GM23338 (cell line): ENCODE measurements around the gene GAB1. TPM values are rescaled to one million over a fixed set of nuclear protein-coding genes. Genes with fewer than 3 reads are reported as not detected.

Experiments
- ATAC-seq: fragments of 200-7000 bp; cut with Tn5 transposase; 3 replicates; pipeline ENCODE4 v1.9.1; 2020
- DNase-seq: peaks from one replicate; pipeline ENCODE4 v3.0.0-alpha.2; 2015; ENCODE audit warnings: low spot score
- H2AFZ ChIP-seq: fragments of 200-600 bp; sonication (generic); 2 replicates; pipeline ENCODE4 v1.8.0; 2016; ENCODE audit warnings: antibody characterized with exemption, mild to moderate bottlenecking, moderate library complexity
- H3F3A ChIP-seq: fragments of 200-600 bp; sonication (generic); replicated peaks from 2 replicates; pipeline ENCODE4 v1.8.0; 2017; ENCODE audit warnings: antibody characterized with exemption, mixed run types, low read depth
- H3K27ac ChIP-seq: fragments of 200-600 bp; sonication (generic); 2 replicates; pipeline ENCODE4 v1.6.1; 2016; ENCODE audit warnings: low read depth
- H3K27me3 ChIP-seq: fragments of 200-600 bp; sonication (generic); 2 replicates; pipeline ENCODE4 v1.8.0; 2016; ENCODE audit warnings: mild to moderate bottlenecking, mixed run types, moderate library complexity; ENCODE audit not compliant: insufficient read depth
- H3K36me3 ChIP-seq: fragments of 200-600 bp; sonication (generic); 2 replicates; pipeline ENCODE4 v1.8.0; 2016; ENCODE audit warnings: mild to moderate bottlenecking; ENCODE audit not compliant: insufficient read depth
- H3K4me1 ChIP-seq: fragments of 200-600 bp; sonication (generic); 2 replicates; pipeline ENCODE4 v1.8.0; 2016; ENCODE audit warnings: mild to moderate bottlenecking, moderate library complexity; ENCODE audit not compliant: insufficient read depth
- H3K4me2 ChIP-seq: fragments of 200-600 bp; sonication (generic); 2 replicates; pipeline ENCODE4 v1.7.1; 2017; ENCODE audit warnings: mixed run types
- H3K4me3 ChIP-seq: fragments of 200-600 bp; sonication (generic); 2 replicates; pipeline ENCODE4 v1.6.1; 2016; ENCODE audit warnings: mixed run types
- H3K79me2 ChIP-seq: fragments of 200-600 bp; sonication (generic); replicated peaks from 2 replicates; pipeline ENCODE4 v1.8.0; 2017; ENCODE audit warnings: mild to moderate bottlenecking; ENCODE audit not compliant: insufficient read depth
- H3K9me2 ChIP-seq: fragments of 200-600 bp; sonication (generic); 2 replicates; pipeline ENCODE4 v1.8.0; 2017; ENCODE audit not compliant: insufficient read depth
- H4K20me1 ChIP-seq: fragments of 200-600 bp; sonication (generic); replicated peaks from 2 replicates; pipeline ENCODE4 v1.8.0; 2017; ENCODE audit warnings: mild to moderate bottlenecking; ENCODE audit not compliant: insufficient read depth
- H3K27ac Mint-ChIP-seq: 2 replicates; pipeline ENCODE4 v1.8.0; 2020; ENCODE audit warnings: inconsistent platforms, mild to moderate bottlenecking, moderate library complexity, mixed read lengths
- H3K27me3 Mint-ChIP-seq: 3 replicates; pipeline ENCODE4 v1.8.0; 2022; ENCODE audit warnings: low read depth, mild to moderate bottlenecking, moderate library complexity, mixed read lengths, inconsistent platforms; ENCODE audit not compliant: insufficient read depth, poor library complexity
- H3K36me3 Mint-ChIP-seq: 3 replicates; pipeline ENCODE4 v1.8.0; 2021; ENCODE audit warnings: low read depth, mild to moderate bottlenecking, inconsistent platforms, moderate library complexity, mixed read lengths
- H3K4me1 Mint-ChIP-seq: 3 replicates; pipeline ENCODE4 v1.8.0; 2020; ENCODE audit warnings: mild to moderate bottlenecking, inconsistent platforms, mixed read lengths
- H3K4me3 Mint-ChIP-seq: 3 replicates; pipeline ENCODE4 v1.8.0; 2021; ENCODE audit warnings: moderate library complexity, mild to moderate bottlenecking, inconsistent platforms, mixed read lengths
- H3K9me3 Mint-ChIP-seq: 3 replicates; pipeline ENCODE4 v1.8.0; 2020; ENCODE audit warnings: moderate library complexity, mild to moderate bottlenecking, inconsistent platforms, mixed read lengths
- EZH2 ChIP-seq: fragments of 200-600 bp; sonication (generic); IDR thresholded peaks from one replicate; pipeline ENCODE4 v1.8.0; 2017; ENCODE audit warnings: antibody characterized with exemption, mild to moderate bottlenecking, low read depth; ENCODE audit not compliant: unreplicated experiment
- EZH2phosphoT487 ChIP-seq: fragments of 200-600 bp; sonication (generic); IDR thresholded peaks from one replicate; pipeline ENCODE4 v1.8.1; 2018; ENCODE audit warnings: antibody characterized with exemption; ENCODE audit not compliant: unreplicated experiment
- POLR2AphosphoS5 ChIP-seq: IDR thresholded peaks from 2 replicates; pipeline ENCODE4 v1.6.1; 2016; ENCODE audit warnings: antibody characterized with exemption, low read depth
- STAT1 ChIP-seq: IDR thresholded peaks from one replicate; pipeline ENCODE4 v1.6.1; 2016; ENCODE audit warnings: antibody characterized with exemption; ENCODE audit not compliant: unreplicated experiment
- ZNF331 ChIP-seq: fragments of 250-450 bp; sonication (Bioruptor Pico); IDR thresholded peaks from 2 replicates; pipeline ENCODE4 v1.5.0; 2020; ENCODE audit warnings: low read depth, mild to moderate bottlenecking, moderate library complexity
- polyA plus RNA-seq: library from polyadenylated mRNA; unstranded; fragments of >200 nt; fragmentation: Nextera tagmentation; extraction: Ambion mirVana; gene quantifications from 2 replicates; pipeline ENCODE4 v1.2.1, GENCODE V29; 2016
- total RNA-seq: library from RNA; depleted of rRNA; stranded (reverse); fragments of >200 nt; shearing (Covaris generic); gene quantifications from 2 replicates; pipeline ENCODE4 v1.2.3, GENCODE V29; 2014
- TF ChIP-seq, protein P1 (sequence below): fragments of 250-450 bp; sonication (Bioruptor Pico); IDR thresholded peaks from 2 replicates; pipeline ENCODE4 v1.5.0; 2020; ENCODE audit warnings: mild to moderate bottlenecking, moderate library complexity
- TF ChIP-seq, protein P2 (sequence below), 2 experiments: fragments of 200-600 bp in 1 of 2; sonication (generic) in 1 of 2; conservative IDR thresholded peaks; 2 replicates each; pipeline versions ENCODE4 v1.5.1 to v1.6.1; 2016 to 2017; ENCODE audit warnings: antibody characterized with exemption in 2 of 2, low read depth in 2 of 2, mild to moderate bottlenecking in 2 of 2, moderate library complexity in 1 of 2
- TF ChIP-seq, protein P3 (sequence below): IDR thresholded peaks from one replicate; pipeline ENCODE4 v1.6.1; 2018; ENCODE audit warnings: antibody characterized with exemption; ENCODE audit not compliant: unreplicated experiment

The GAB1 gene
- total and polyA plus RNA-seq, 2 experiments from 2014 or later = 4.0 to 18.4 TPM

DNA sequence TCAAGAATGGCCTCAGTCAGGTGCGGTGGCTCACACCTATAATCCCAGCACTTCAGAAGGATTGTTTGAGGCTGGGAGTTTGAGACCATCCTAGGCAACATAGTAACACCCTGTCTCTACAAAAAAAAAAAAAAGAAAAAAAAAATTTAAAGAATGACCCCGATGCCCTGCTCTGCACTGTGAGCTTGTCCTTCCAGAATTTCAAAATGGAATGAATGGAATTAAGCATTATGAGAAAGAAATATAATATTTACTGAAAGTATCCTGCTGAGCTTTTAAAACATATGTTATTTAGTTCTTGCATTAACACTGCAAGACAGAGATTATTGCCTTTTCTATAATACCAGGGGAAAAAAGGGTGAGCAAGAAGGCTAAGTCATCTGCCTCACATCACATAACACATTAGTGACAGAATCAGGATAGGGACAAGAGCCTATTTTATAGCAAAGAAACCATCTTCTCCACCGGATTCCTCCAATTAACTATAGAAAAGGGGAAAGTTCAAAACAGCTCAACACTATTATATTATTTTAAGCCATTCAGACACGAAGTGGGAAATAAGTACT, 41.9 kb upstream of the GAB1 start (continued):
- TF ChIP-seq, protein P1, sequence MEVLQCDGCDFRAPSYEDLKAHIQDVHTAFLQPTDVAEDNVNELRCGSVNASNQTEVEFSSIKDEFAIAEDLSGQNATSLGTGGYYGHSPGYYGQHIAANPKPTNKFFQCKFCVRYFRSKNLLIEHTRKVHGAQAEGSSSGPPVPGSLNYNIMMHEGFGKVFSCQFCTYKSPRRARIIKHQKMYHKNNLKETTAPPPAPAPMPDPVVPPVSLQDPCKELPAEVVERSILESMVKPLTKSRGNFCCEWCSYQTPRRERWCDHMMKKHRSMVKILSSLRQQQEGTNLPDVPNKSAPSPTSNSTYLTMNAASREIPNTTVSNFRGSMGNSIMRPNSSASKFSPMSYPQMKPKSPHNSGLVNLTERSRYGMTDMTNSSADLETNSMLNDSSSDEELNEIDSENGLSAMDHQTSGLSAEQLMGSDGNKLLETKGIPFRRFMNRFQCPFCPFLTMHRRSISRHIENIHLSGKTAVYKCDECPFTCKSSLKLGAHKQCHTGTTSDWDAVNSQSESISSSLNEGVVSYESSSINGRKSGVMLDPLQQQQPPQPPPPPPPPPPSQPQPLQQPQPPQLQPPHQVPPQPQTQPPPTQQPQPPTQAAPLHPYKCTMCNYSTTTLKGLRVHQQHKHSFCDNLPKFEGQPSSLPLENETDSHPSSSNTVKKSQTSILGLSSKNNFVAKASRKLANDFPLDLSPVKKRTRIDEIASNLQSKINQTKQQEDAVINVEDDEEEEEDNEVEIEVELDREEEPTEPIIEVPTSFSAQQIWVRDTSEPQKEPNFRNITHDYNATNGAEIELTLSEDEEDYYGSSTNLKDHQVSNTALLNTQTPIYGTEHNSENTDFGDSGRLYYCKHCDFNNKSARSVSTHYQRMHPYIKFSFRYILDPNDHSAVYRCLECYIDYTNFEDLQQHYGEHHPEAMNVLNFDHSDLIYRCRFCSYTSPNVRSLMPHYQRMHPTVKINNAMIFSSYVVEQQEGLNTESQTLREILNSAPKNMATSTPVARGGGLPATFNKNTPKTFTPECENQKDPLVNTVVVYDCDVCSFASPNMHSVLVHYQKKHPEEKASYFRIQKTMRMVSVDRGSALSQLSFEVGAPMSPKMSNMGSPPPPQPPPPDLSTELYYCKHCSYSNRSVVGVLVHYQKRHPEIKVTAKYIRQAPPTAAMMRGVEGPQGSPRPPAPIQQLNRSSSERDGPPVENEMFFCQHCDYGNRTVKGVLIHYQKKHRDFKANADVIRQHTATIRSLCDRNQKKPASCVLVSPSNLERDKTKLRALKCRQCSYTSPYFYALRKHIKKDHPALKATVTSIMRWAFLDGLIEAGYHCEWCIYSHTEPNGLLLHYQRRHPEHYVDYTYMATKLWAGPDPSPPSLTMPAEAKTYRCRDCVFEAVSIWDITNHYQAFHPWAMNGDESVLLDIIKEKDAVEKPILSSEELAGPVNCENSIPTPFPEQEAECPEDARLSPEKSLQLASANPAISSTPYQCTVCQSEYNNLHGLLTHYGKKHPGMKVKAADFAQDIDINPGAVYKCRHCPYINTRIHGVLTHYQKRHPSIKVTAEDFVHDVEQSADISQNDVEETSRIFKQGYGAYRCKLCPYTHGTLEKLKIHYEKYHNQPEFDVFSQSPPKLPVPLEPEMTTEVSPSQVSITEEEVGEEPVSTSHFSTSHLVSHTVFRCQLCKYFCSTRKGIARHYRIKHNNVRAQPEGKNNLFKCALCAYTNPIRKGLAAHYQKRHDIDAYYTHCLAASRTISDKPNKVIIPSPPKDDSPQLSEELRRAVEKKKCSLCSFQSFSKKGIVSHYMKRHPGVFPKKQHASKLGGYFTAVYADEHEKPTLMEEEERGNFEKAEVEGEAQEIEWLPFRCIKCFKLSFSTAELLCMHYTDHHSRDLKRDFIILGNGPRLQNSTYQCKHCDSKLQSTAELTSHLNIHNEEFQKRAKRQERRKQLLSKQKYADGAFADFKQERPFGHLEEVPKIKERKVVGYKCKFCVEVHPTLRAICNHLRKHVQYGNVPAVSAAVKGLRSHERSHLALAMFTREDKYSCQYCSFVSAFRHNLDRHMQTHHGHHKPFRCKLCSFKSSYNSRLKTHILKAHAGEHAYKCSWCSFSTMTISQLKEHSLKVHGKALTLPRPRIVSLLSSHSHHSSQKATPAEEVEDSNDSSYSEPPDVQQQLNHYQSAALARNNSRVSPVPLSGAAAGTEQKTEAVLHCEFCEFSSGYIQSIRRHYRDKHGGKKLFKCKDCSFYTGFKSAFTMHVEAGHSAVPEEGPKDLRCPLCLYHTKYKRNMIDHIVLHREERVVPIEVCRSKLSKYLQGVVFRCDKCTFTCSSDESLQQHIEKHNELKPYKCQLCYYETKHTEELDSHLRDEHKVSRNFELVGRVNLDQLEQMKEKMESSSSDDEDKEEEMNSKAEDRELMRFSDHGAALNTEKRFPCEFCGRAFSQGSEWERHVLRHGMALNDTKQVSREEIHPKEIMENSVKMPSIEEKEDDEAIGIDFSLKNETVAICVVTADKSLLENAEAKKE (CRISPR knock-in tag) = no peak
- no peak for TF ChIP-seq EZH2phosphoT487

DNA sequence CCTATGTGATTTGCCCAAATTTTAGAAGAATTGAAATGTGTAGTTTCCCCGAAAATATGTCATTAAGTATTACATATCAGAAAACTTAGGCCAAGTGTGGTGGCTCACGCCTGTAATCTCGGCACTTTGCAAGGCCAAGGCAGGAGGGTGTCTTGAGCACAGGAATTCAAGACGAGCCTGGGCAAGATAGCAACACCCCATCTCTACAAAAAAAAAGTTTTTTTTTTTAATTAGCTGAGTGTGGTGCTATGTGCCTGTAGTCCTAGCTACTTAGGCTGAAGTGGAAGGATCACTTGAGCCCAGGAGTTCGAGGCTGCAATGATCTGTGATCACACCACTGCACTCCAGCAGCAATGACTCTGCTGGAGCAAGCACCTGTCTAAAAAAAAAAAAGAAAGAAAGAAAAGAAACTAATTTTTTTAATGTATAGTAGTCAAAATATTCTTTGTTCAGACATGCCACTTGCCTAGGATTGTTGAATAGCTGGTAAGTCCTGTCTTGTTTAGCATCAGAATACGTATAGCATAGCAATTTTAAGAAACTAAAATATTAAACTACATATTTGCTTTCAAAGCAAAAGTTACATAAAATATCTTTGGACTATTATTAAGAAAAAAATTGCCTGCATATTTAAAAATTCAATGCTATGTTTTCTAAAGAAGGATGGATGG, 40.1 kb upstream of the GAB1 start:
- no peak for ATAC-seq
- Mint-ChIP-seq H3K36me3 (no peaks in the 10 kb centered on the region), H3K4me3 (no peak overlapping the region), H3K27me3 (no peaks in the 10 kb centered on the region), H3K4me1 (no peaks in the 10 kb centered on the region), H3K9me3 (no peaks in the 10 kb centered on the region), H3K27ac (no peak overlapping the region)
- H4K20me1 ChIP-seq = no peaks in the 10 kb centered on the region
- DNase-seq = no peak
- H3K36me3 ChIP-seq = no peaks in the 10 kb centered on the region
- H3K4me3 ChIP-seq = no peak overlapping the region
- no peaks in the 10 kb centered on the region for H3K27me3 ChIP-seq
- H2AFZ ChIP-seq = no peak overlapping the region
- H3F3A ChIP-seq = no peaks in the 10 kb centered on the region
- no peaks in the 10 kb centered on the region for H3K79me2 ChIP-seq
- no peak overlapping the region for H3K4me2 ChIP-seq
- H3K4me1 ChIP-seq = no peaks in the 10 kb centered on the region
- H3K27ac ChIP-seq = no peak overlapping the region
- no peaks in the 10 kb centered on the region; the same call in 1 of the 2 replicates for H3K9me2 ChIP-seq
- TF ChIP-seq EZH2 = no peak
- TF ChIP-seq ZNF331 (CRISPR knock-in tag) = no peak
- TF ChIP-seq, protein P2, sequence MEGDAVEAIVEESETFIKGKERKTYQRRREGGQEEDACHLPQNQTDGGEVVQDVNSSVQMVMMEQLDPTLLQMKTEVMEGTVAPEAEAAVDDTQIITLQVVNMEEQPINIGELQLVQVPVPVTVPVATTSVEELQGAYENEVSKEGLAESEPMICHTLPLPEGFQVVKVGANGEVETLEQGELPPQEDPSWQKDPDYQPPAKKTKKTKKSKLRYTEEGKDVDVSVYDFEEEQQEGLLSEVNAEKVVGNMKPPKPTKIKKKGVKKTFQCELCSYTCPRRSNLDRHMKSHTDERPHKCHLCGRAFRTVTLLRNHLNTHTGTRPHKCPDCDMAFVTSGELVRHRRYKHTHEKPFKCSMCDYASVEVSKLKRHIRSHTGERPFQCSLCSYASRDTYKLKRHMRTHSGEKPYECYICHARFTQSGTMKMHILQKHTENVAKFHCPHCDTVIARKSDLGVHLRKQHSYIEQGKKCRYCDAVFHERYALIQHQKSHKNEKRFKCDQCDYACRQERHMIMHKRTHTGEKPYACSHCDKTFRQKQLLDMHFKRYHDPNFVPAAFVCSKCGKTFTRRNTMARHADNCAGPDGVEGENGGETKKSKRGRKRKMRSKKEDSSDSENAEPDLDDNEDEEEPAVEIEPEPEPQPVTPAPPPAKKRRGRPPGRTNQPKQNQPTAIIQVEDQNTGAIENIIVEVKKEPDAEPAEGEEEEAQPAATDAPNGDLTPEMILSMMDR (conservative IDR thresholded peaks at IDR 0.05; ENCODE audit: low read depth in 2 of 2) = no peak
- no peak for TF ChIP-seq POLR2AphosphoS5
- TF ChIP-seq STAT1 = no peak
- TF ChIP-seq, protein P3, sequence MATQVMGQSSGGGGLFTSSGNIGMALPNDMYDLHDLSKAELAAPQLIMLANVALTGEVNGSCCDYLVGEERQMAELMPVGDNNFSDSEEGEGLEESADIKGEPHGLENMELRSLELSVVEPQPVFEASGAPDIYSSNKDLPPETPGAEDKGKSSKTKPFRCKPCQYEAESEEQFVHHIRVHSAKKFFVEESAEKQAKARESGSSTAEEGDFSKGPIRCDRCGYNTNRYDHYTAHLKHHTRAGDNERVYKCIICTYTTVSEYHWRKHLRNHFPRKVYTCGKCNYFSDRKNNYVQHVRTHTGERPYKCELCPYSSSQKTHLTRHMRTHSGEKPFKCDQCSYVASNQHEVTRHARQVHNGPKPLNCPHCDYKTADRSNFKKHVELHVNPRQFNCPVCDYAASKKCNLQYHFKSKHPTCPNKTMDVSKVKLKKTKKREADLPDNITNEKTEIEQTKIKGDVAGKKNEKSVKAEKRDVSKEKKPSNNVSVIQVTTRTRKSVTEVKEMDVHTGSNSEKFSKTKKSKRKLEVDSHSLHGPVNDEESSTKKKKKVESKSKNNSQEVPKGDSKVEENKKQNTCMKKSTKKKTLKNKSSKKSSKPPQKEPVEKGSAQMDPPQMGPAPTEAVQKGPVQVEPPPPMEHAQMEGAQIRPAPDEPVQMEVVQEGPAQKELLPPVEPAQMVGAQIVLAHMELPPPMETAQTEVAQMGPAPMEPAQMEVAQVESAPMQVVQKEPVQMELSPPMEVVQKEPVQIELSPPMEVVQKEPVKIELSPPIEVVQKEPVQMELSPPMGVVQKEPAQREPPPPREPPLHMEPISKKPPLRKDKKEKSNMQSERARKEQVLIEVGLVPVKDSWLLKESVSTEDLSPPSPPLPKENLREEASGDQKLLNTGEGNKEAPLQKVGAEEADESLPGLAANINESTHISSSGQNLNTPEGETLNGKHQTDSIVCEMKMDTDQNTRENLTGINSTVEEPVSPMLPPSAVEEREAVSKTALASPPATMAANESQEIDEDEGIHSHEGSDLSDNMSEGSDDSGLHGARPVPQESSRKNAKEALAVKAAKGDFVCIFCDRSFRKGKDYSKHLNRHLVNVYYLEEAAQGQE = no peak
